ENCODE measurements around the gene NUDT16L1.

DNA sequence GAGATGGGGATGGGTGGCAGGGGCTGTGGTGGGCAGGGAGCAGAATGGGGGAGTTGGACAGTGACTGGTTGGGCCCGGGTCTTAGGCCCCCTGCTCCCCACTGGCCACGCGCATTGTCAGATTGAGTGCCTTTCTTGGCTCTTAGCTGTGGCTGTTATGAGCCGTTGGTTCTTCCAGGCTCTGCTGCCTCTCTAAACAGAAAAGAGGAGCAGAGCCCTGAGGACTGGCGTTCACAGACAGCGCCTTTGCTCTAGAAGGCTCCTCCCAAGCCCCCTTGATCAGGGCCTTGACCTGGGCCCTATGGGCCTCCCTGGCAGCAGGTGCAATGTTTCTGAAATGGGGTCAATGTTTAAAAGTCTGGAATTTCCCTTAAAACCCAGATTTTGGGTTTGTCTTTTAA is 14.8 kb upstream of the NUDT16L1 start:
- TF ChIP-seq SPI1 (IDR thresholded peaks at IDR 0.05; ENCODE audit: borderline replicate concordance, low read depth) (no peak), GABPA (IDR thresholded peaks at IDR 0.05; ENCODE audit: low read depth) (no peak), POLR2AphosphoS5 (IDR thresholded peaks at IDR 0.05; ENCODE audit: low read depth) (no peak), REST (IDR thresholded peaks at IDR 0.05; ENCODE audit: insufficient replicate concordance, low read depth) (no peak)
- TF ChIP-seq, protein P1, sequence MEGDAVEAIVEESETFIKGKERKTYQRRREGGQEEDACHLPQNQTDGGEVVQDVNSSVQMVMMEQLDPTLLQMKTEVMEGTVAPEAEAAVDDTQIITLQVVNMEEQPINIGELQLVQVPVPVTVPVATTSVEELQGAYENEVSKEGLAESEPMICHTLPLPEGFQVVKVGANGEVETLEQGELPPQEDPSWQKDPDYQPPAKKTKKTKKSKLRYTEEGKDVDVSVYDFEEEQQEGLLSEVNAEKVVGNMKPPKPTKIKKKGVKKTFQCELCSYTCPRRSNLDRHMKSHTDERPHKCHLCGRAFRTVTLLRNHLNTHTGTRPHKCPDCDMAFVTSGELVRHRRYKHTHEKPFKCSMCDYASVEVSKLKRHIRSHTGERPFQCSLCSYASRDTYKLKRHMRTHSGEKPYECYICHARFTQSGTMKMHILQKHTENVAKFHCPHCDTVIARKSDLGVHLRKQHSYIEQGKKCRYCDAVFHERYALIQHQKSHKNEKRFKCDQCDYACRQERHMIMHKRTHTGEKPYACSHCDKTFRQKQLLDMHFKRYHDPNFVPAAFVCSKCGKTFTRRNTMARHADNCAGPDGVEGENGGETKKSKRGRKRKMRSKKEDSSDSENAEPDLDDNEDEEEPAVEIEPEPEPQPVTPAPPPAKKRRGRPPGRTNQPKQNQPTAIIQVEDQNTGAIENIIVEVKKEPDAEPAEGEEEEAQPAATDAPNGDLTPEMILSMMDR (IDR thresholded peaks at IDR 0.05; ENCODE audit: insufficient read depth, low read length) = no peak
